ENCODE data around the gene WTIP. TPM values are rescaled to one million over a fixed set of nuclear protein-coding genes. Genes with fewer than 3 reads are reported as not detected.

WTIP gene
- total RNA-seq, 1 experiment from 2014 or later: 8.4 TPM

DNA sequence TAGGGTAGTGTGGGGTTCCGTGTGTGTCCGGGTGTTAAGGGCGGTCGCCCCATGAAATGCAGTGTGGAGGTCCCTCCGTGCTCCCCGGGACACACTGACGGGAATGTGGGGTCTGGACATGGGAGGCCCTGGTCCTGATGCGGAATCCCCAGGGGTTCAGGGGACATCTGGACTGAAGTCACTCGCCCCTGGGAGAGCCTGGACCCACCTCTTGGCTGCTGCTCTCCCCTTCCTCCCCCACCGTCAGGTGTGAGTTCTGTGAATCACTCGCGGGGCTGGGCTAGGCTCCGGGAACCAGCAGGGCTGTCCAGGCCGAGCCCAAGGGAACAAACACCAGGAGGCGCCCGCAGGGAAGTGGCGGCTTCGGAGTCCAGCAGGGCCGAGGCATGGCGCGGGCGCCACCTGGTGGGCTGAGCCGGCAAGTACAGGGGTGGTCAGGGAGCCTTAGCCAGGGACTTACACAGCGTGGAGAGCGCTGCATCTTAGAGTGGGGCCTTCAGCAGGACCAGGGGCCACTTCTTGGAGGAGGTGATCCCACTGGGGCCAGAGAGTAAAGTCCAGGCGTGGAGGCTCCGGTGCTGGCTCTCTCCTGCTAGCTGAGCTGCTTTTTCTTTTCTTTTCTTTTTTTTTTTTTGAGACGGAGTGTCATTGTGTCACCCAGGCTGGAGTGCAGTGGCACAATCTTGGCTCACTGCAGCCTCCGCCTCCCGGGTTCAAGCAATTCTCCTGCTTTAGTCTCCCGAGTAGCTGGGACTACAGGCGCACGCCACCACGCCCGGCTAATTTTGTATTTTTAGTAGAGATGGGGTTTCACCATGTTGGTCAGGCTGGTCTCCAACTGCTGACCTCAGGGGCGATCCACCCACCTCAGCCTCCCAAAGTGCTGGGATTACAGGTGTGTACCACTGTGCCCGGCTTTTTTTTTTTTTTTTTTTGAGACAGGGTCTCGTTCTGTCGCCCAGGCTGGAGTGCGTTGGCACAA is 20.1 kb downstream of the WTIP start:
- peak; percentile 96 for ATAC-seq
- no TSS peak for BruUV-seq (replicated peaks)
- H3K4me3 ChIP-seq (replicated peaks in 1 of 2; ENCODE audit: low read depth in 1 of 2, low read length in 2 of 2): no peak overlapping the region
- CTCF ChIA-PET: no interaction called here
- H3K9me3 ChIP-seq (ENCODE audit: control insufficient read depth in 1 of 2, insufficient read depth in 1 of 2, low read depth in 1 of 2, low read length in 2 of 2): no peaks in the 10 kb centered on the region
- peaks cover 0 to 4% of the 10 kb centered on the region in 2 experiments; a peak in 2 of 4 replicates for H3K4me1 ChIP-seq (ENCODE audit: control insufficient read depth in 1 of 2, insufficient read depth in 2 of 2, low read length in 2 of 2)
- no peaks in the 10 kb centered on the region for H3K36me3 ChIP-seq (ENCODE audit: control insufficient read depth in 1 of 2, insufficient read depth in 2 of 2, low read length in 2 of 2)
- DNase-seq (ENCODE audit: low read depth, low spot score): peak; percentile 69
- H3K9me2 ChIP-seq (ENCODE audit: insufficient read depth): no peaks in the 10 kb centered on the region
- no peaks in the 10 kb centered on the region for H3K27me3 ChIP-seq (ENCODE audit: insufficient read depth, low read length)
- POLR2A ChIA-PET: interaction anchor here (1.3 kb wide), 1 partner anchor 25 kb away, joined by 4 read pairs; no protein-coding TSS in a partner anchor
- no peak overlapping the region for H3K27ac ChIP-seq (ENCODE audit: low read depth, low read length)
- H3K4me2 ChIP-seq (ENCODE audit: low read length): peak overlapping the region; percentile 34; the same call in 1 of the 2 replicates
- H3K9ac ChIP-seq (ENCODE audit: low read length): no peak overlapping the region
- H3K79me2 ChIP-seq (ENCODE audit: insufficient read depth, low read length): no peaks in the 10 kb centered on the region
- H4K20me1 ChIP-seq (ENCODE audit: insufficient read depth): no peaks in the 10 kb centered on the region
- no peak overlapping the region for H2AFZ ChIP-seq (ENCODE audit: low read depth, low read length, poor library complexity, severe bottlenecking)
- RAD21 ChIA-PET (ENCODE audit: low non-redundant PET in 1 of 2, low total read pairs in 2 of 2, uncharacterized antibody in 2 of 2, unreplicated experiment in 2 of 2): no interaction called here
- intact Hi-C loops (cut with micrococcal nuclease): loop anchor here (1.0 kb wide), 1 partner anchor 211 kb away; no protein-coding TSS in a partner anchor
- TF ChIP-seq, protein P1, sequence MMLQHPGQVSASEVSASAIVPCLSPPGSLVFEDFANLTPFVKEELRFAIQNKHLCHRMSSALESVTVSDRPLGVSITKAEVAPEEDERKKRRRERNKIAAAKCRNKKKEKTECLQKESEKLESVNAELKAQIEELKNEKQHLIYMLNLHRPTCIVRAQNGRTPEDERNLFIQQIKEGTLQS (IDR thresholded peaks at IDR 0.05): no peak
- TF ChIP-seq ZNF274 (IDR thresholded peaks at IDR 0.05; ENCODE audit: low read depth, low read length): no peak
- TF ChIP-seq SP1 (IDR thresholded peaks at IDR 0.05; ENCODE audit: low read depth): no peak
- TF ChIP-seq POLR2AphosphoS5 (IDR thresholded peaks at IDR 0.05; ENCODE audit: low read depth, low read length): 0 out of 2 replicates have a peak, but pooled peaks have one; percentile 23
- no peak for TF ChIP-seq REST (IDR thresholded peaks at IDR 0.05; ENCODE audit: low read depth)
- TF ChIP-seq JUND (IDR thresholded peaks at IDR 0.05): no peak
- TF ChIP-seq SIN3A (IDR thresholded peaks at IDR 0.05; ENCODE audit: low read depth): no peak
- TF ChIP-seq, protein P2, sequence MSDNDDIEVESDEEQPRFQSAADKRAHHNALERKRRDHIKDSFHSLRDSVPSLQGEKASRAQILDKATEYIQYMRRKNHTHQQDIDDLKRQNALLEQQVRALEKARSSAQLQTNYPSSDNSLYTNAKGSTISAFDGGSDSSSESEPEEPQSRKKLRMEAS (IDR thresholded peaks at IDR 0.05): no peak
- TF ChIP-seq RAD21 (IDR thresholded peaks at IDR 0.05; ENCODE audit: low read depth): peak; percentile 91
- TF ChIP-seq CEBPB (IDR thresholded peaks at IDR 0.05; ENCODE audit: low read depth): no peak
- no peak for TF ChIP-seq ZBTB33 (IDR thresholded peaks at IDR 0.05; ENCODE audit: extremely low read depth, insufficient replicate concordance, low read length)
- TF ChIP-seq ELF1 (IDR thresholded peaks at IDR 0.05; ENCODE audit: borderline replicate concordance, low read depth): no peak
- TF ChIP-seq EZH2 (IDR thresholded peaks at IDR 0.05): no peak
- TF ChIP-seq, protein P3, sequence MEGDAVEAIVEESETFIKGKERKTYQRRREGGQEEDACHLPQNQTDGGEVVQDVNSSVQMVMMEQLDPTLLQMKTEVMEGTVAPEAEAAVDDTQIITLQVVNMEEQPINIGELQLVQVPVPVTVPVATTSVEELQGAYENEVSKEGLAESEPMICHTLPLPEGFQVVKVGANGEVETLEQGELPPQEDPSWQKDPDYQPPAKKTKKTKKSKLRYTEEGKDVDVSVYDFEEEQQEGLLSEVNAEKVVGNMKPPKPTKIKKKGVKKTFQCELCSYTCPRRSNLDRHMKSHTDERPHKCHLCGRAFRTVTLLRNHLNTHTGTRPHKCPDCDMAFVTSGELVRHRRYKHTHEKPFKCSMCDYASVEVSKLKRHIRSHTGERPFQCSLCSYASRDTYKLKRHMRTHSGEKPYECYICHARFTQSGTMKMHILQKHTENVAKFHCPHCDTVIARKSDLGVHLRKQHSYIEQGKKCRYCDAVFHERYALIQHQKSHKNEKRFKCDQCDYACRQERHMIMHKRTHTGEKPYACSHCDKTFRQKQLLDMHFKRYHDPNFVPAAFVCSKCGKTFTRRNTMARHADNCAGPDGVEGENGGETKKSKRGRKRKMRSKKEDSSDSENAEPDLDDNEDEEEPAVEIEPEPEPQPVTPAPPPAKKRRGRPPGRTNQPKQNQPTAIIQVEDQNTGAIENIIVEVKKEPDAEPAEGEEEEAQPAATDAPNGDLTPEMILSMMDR (IDR thresholded peaks at IDR 0.05 in 2 of 3, conservative IDR thresholded peaks at IDR 0.05 in 1 of 3; ENCODE audit: borderline replicate concordance in 1 of 3, insufficient read depth in 1 of 3, low read depth in 2 of 3, low read length in 2 of 3): peak; percentile 99 to 100 (median 99)
- no peak for TF ChIP-seq ZFX (IDR thresholded peaks at IDR 0.05)
- TF ChIP-seq SRF (IDR thresholded peaks at IDR 0.05; ENCODE audit: low read depth): no peak
- peak; percentile 51 for TF ChIP-seq YY1 (IDR thresholded peaks at IDR 0.05; ENCODE audit: extremely low read depth, insufficient replicate concordance, low read depth, low read length)
- no peak for TF ChIP-seq EZH2phosphoT487 (IDR thresholded peaks at IDR 0.05; ENCODE audit: borderline replicate concordance)

All from HCT116 (cell line).